ENCODE data around the gene CACNA1C. TPM values are rescaled to one million over a fixed set of nuclear protein-coding genes. Genes with fewer than 3 reads are reported as not detected.

CACNA1C gene
- total and polyA plus RNA-seq, 2 of the 4 experiments (the other 2 are of a cell fraction): 1.6 to 2.6 TPM

GRCh38 chr12:2284857-2285256 lies 232.1 kb downstream of the CACNA1C start:
- peak overlapping the region; percentile 71 for H3K18ac ChIP-seq (ENCODE audit: low read depth, low read length)
- H3K4me3 ChIP-seq (ENCODE audit: insufficient read depth, low read depth, low read length): no peak overlapping the region
- H3K27me3 ChIP-seq (ENCODE audit: control insufficient read depth, insufficient read depth, low read length): no peaks in the 10 kb centered on the region
- H3K4me2 ChIP-seq (ENCODE audit: low read depth, low read length): peak overlapping the region; percentile 19
- peak overlapping the region; percentile 87 for H2BK20ac ChIP-seq (ENCODE audit: low read depth, low read length)
- peak overlapping the region; percentile 92; the same call in 2 of the 3 replicates for H2BK15ac ChIP-seq (ENCODE audit: low read depth, low read length)
- H2BK5ac ChIP-seq (ENCODE audit: low read depth, low read length, poor library complexity, severe bottlenecking): peak overlapping the region; percentile 94
- no peaks in the 10 kb centered on the region for H4K20me1 ChIP-seq (ENCODE audit: insufficient read depth, low read length)
- ChIA-PET POLR2A (ENCODE audit: unreplicated experiment) (no interaction called here), CTCF (interaction anchor here (1.0 to 1.3 kb wide), 2 partner anchors 9 to 298 kb away, joined by 3 to 4 read pairs; no protein-coding TSS in a partner anchor)
- peak overlapping the region; percentile 78 for H3K4ac ChIP-seq (ENCODE audit: low read depth, low read length)
- peak overlapping the region; percentile 81 for H2BK120ac ChIP-seq (ENCODE audit: low read depth, low read length)
- no TSS peak for BruUV-seq (replicated peaks)
- peak overlapping the region; percentile 76 to 87 for H4K8ac ChIP-seq (ENCODE audit: low read depth in 2 of 2, low read length in 2 of 2)
- TF ChIP-seq MAZ (IDR thresholded peaks at IDR 0.05; ENCODE audit: borderline replicate concordance, low read depth, low read length) (no peak), RAD21 (IDR thresholded peaks at IDR 0.05; ENCODE audit: low read length) (peak; percentile 77), SMC3 (IDR thresholded peaks at IDR 0.05; ENCODE audit: low read depth, low read length) (peak; percentile 86), CTCF (conservative IDR thresholded peaks at IDR 0.05; ENCODE audit: low read depth, low read length) (peak; percentile 72), POLR2A (IDR thresholded peaks at IDR 0.05; ENCODE audit: low read depth, low read length) (no peak)
- peak overlapping the region; percentile 46 for H3K56ac ChIP-seq (ENCODE audit: extremely low read depth, insufficient read depth, low read length)
- 13% methylated on average over 3 of the region's 8 CpGs; no CpG with 5 or more reads in 1 of the 2 experiments for WGBS, 2 experiments (ENCODE audit: extremely low coverage in 2 of 2, insufficient read length in 1 of 2)
- H2AFZ ChIP-seq (replicated peaks; ENCODE audit: low read length, poor library complexity): peak overlapping the region; percentile 76
- H3K36me3 ChIP-seq (ENCODE audit: control insufficient read depth, insufficient read depth, low read length): no peaks in the 10 kb centered on the region
- peak overlapping the region; percentile 89 for H4K91ac ChIP-seq (ENCODE audit: insufficient read depth, low read depth, low read length)
- in situ Hi-C loops (cut with MboI; ENCODE audit: low sequenced_read_pairs): loop anchor here (5.0 to 25.0 kb wide), 4 partner anchors 228 to 623 kb away; partner anchors contain the start of gene LRTM2
- intact Hi-C loops (cut with micrococcal nuclease): loop anchor here (1.0 to 10.0 kb wide), 5 partner anchors 36 to 340 kb away; no protein-coding TSS in a partner anchor
- DNase-seq (peak; percentile 73), ATAC-seq (ENCODE audit: low read depth) (peak; percentile 77)
- H4K5ac ChIP-seq (ENCODE audit: low read depth, low read length): peak overlapping the region; percentile 38
- peak overlapping the region; percentile 64 for H3K27ac ChIP-seq (ENCODE audit: insufficient read depth, low read length)
- H3K9me1 ChIP-seq (ENCODE audit: insufficient read depth, low read length): peaks cover 30% of the 10 kb centered on the region
- peaks cover 44% of the 10 kb centered on the region for H3K4me1 ChIP-seq (ENCODE audit: control insufficient read depth, insufficient read depth, low read length)
- H3K79me1 ChIP-seq (ENCODE audit: low read depth in 1 of 2, low read length in 2 of 2): peaks cover 4 to 25% of the 10 kb centered on the region in 2 experiments; a peak in 2 of 4 replicates
- H2AK9ac ChIP-seq (replicated peaks; ENCODE audit: low read depth, low read length, poor library complexity): peak overlapping the region; percentile 42
- H3K9ac ChIP-seq (ENCODE audit: low read depth, low read length): peak overlapping the region; percentile 12
- peak overlapping the region; percentile 95 for H2AK5ac ChIP-seq (ENCODE audit: low read depth, low read length)
- peak overlapping the region; percentile 3 for H3K14ac ChIP-seq (replicated peaks; ENCODE audit: low read depth, low read length)
- peak overlapping the region; percentile 59 for H3K23ac ChIP-seq (ENCODE audit: low read depth, low read length)
- dilution Hi-C loops (cut with HindIII; ENCODE audit: low sequenced_read_pairs, unreplicated experiment): no loop called here
- H3K9me3 ChIP-seq (ENCODE audit: control insufficient read depth, insufficient read depth, low read length): no peaks in the 10 kb centered on the region

Data from IMR-90 (cell line).